Stimulated activated CD4-positive, alpha-beta T cell treated with anti-CD3 and anti-CD28 coated beads, Interleukin-15, amount 100 ng/mL, for 24 hours (primary cell): ENCODE measurements around the gene HOATZ.

Source experiments
- DNase-seq: peaks from one replicate; pipeline ENCODE4 v3.0.0-alpha.2; 2020

Gene HOATZ

DNA sequence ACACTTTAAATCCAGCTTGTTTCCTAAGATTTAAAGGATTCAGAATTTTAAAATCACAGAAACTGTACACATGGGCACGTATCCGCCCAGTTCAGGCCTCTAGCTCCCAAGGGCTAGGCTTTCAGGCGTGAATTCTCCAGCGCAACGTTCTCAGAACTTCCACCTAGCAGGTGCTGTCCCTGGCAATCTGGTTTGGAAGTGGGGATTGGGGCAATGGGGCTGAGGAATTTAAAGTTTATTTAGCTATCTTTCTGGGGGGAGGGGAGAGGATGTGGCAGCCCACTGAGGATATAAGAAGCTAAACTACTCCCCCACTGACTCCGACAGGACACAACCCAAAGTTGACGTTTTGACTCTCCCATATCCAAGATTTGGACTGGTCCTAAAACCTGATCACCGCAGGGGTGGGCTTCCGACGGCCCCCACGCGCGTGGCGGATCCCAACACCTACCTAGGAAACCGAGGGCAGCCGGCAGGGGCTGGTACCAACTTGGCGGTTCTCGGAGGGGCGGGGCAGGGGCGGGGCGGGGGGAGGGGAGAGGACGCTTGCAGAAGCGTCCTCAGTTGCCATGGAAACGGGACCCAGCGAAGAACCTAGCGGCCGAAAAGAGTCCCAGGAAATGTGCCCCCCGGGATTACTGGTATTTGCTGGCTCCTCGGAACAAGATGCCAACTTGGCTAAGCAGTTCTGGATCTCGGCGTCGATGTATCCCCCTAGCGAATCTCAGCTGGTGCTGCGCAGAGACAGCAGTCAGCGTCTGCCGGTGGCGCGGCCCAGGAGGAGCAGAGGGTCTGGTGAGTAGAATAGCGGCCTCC is at the start of gene HOATZ:
TSS of gene HOATZ (plus strand) at position 563 of the 816 bp plus-strand sequence. CDS start at position 570, 7 bp downstream.
- peak; percentile 37 for DNase-seq

GRCh38 chr11:111465400-111465799 is 49.2 kb upstream of the HOATZ start:
- no peak for DNase-seq

GRCh38 chr11:111466615-111467014 is 48.0 kb upstream of the HOATZ start:
- no peak for DNase-seq

DNA sequence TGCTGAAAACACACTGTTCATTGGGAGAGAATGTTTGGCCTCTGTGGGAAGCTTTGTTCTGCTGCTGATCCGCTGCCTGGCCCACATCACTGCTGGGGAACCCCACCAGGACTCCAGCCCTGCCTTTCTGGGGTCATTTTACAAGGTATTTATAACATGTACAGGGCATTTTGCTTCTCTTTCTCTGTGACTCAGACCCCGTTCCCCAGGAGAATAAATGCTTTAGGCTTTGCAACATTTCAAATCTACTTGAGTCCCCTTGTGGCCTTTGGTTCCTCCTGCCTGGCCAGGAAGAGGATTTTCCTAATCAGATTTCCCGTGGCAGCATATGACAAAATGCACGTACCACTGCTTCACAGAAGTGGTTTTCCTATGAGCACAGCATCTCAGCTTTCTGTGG is 45.4 kb upstream of the HOATZ start:
- no peak for DNase-seq

DNA sequence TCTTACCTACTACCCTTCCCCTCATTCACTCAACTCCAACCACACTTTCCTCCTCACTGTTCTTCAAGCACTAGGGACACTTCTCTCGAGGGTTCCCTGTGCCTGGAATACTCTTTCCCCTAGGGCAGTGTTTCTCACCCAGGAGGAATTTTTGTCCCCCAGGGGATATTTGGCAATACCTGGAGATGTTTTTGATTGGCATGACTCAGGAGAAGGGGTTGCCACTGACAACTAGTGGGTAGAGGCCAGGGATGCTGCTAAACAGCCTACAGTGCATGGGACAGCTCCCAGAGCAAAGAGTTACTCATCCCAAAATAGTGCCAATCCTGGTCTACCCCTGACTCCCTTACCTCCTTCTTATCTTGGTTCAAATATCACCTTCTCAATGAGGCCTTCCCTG is 42.4 kb upstream of the HOATZ start:
- DNase-seq, result no peak

DNA sequence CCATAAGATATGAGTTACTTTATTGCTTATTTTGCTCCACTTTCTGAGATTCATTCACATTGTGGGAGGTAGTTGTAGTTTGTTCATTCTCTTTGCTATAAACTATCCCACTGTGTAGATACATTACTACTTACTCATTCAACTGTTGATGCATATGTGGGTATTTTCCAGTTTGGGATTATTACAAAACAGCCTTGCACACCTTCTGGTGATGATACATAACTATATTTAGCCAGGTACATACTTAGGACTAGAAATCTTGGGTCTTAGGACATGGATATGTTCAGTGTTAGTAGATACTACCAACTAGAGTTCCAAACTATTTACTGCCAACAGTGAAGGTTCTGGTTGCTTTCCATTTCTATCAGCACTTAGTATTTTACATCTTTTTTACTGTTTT is 40.1 kb upstream of the HOATZ start:
- DNase-seq, result no peak

DNA sequence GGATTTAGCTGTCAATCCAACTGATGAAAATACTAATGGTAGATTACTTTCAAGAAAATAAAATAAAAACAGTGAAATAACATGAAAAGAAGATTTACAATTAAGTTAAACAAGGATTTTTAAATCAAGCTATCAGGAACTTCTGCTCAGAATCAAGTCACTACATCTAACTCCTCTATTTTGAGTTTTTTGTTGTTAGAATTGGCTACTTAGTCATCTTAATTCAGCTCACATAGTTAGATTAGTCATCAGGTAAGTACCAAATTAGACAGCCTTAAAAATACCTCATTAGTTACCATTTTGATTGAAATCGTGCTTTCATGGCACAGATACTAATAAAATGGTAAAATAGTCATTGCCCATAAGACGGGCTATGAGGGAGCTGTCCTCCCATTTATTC is 38.2 kb upstream of the HOATZ start:
- no peak for DNase-seq

DNA sequence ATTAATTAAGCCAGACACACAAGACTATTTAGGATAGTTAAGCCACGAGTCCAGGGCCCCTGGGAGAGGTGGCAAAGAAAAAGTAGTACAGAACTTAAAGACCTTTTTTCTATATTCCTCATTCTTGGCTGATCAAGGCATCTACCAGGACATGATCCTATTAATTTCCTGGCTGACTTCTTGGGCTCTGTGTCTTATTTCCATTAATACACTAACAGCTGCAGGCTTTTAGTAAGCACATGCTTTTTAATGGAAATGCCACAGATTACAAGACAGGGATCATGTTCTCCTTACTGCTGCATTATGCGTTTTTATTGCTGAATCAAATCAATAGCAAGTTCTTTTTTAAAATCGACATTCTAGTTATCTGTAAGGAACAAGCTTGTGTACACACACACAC is 37.6 kb upstream of the HOATZ start:
- no peak for DNase-seq

DNA sequence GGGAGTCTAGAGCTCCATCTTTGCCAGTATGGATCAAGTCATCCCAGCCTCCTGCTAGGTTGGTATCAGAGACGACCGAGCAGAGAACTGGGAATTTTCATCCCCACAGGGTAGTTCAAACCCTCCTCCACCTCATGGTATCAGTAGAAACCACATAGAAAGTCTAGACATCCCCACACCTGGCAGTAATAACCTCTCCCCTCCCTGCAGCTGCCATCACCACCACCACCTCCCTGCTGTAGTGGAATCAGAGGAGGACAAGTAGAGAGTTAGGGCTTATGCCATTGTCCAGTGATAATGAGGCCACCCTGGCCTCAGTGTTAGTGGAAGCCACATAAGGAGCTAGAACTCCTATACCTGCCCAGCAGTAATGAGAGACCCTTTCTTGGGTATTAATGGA is 36.7 kb upstream of the HOATZ start:
- DNase-seq, result no peak

DNA sequence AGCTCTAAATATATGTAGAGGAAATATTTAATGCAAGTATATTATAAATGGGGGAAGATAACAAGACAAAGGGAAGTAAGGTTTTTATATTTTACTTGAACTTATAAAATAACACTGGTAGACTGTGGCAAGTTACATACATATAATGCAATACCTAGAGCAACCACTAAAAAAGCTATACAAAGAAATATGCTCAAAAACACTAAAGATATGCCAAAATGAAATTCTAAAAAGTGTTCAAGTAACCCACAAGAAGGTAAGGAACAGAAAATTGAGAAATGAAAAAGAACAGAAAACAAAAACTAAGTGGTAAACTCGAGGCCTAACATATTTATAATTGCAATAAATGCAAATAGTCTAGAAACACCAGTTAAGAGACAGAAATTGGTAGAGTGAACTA is 34.9 kb upstream of the HOATZ start:
- DNase-seq, result no peak

DNA sequence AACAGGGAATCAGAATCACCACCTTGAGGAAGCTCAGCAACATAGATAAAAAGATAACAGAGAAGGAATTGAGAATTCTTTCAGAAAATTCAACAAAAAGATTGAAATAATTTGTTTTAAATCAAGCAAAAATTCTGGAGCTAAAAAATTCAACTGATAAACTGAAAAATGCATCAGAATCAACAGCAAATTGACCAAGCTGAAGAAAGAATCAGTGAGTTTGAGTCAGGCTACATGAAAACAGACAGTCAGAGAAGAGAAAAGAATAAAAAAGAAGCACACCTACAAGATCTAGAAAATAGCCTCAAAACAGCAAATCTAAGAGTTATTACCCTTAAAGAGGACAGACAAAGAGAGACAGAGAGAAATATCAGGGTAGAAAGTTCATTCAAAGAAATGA is 31.1 kb upstream of the HOATZ start:
- no peak for DNase-seq

GRCh38 chr11:111490496-111490895 is 24.1 kb upstream of the HOATZ start:
- no peak for DNase-seq

GRCh38 chr11:111494040-111494439 is 20.5 kb upstream of the HOATZ start:
- DNase-seq, result no peak

GRCh38 chr11:111499483-111499882 is 15.1 kb upstream of the HOATZ start:
- no peak for DNase-seq

- DNase-seq, result no peak
These were observed 14.1 kb upstream of the HOATZ start for GRCh38 chr11:111500481-111500880.

DNA sequence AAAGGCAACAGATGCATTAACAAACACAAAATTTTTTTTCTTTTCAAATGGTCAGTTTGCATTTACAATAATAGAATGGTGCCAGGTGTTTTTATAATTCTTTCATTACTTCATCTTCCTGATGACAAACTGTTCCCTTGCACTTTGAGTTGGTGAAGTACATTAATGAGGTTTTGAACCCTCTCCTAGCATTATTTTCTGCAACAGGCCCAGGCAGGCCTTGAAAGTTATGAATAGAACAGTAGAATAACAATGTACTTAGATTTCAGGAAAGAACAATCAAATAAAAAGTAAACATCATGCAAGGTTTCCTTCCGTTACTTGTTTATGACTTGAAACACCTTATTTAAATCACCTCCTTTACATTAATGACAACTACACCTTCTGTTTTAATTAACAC is 12.0 kb upstream of the HOATZ start:
- no peak for DNase-seq

DNA sequence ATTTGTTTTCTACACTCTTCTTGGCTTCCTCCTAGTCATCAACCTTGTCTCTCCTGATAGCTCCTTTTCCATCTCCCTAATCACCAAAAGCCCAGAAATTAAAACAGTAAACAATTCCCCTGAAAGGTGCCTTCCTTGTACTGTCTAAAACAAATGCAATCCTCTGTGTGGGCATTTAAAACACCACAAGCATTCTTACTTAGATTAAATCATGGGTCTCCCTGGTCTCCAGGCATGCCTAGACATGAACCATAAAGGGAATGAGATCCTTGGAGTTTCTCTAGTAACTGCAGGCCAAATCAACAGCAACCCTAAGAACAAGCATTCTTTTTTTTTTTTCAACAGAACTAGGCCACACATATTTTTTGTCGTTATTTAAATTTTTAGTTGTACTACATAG is 4.3 kb upstream of the HOATZ start:
- DNase-seq, result no peak

DNA sequence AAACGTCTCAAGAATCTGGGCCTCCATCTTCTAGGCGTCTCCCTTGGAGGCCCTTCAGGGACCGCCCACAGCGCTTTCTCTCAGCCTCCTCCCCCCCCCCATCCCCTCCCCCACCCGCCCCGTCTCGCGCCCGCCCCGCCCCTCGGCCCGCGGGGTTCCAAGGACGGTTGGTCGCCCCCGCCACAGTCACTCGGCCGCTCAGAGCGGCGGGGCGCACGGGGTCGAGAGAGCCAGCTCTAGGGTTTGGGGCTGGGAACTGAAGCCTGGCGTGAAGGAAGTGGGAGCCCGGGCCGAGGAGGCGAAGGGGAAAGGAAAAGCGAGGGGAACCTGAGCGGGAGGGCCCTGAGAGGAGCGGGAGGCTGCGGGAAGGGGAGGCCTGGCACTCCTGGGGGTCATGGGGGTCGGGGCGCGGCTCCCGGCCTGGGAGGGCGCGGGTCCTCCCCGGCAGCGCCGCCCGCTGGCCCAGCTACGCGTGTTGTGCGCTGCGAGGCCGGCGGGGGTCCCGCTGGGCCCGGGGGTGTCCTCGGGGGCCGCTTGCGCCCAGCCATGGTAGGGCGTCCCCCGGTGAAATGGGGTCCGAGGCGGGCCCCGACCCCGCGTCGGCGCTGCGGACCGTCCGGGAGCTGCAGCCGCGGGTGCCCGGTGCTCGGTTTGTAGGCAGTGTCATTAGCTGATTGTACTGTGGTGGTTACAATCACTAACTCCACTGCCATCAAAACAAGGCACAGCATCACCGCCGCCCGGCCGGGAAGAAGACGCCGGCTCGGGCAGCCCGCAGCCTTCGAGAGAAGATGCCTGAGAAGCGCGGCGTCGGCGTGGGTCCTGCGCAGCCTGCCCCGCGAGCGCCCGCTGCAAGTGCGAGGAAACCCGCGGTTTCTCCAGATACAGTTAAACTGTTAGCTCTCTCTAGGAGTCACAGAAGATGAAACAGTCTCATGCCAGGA is 2.0 kb upstream of the HOATZ start, which contains the start of gene BTG4:
TSS of gene BTG4 (minus strand) at position 91 of the 944 bp plus-strand sequence. CDS start 13,610 bp downstream, outside the sequence.
- peak; percentile 53 for DNase-seq

DNA sequence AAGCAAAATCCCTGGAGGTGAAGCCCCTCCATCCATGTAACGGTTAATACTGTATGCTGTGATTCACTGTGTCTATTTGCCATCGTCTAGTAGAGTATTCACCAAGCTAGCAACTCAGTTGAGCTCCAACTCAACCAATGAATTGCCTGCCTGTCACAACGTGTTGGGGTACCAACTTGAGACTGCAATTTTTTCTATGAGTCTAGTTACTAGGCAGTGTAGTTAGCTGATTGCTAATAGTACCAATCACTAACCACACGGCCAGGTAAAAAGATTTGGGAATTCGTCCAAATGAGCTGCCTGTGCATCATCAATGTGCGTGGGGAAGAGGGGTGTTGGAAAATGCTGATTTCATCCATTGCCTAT is 1.4 kb upstream of the HOATZ start:
- DNase-seq, result no peak

DNA sequence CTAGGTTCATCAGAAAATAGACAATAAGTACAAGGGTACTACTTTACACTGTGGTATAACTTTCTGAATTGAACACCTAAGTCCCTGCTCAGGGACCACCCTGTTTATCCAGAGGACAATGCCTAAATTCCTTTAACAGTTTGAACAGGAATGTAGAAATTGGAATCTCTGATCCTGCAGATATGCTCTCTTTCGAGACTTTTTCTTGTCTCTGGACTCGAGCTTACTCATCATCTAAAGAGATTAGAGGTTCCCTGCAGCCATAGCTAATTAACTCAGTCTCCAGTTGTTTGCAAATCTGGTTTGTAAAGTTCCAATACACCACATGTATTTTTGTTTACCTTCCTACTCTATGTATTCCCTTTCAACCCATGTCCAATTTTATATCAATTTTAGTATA is 1.0 kb downstream of the HOATZ start:
- no peak for DNase-seq

DNA sequence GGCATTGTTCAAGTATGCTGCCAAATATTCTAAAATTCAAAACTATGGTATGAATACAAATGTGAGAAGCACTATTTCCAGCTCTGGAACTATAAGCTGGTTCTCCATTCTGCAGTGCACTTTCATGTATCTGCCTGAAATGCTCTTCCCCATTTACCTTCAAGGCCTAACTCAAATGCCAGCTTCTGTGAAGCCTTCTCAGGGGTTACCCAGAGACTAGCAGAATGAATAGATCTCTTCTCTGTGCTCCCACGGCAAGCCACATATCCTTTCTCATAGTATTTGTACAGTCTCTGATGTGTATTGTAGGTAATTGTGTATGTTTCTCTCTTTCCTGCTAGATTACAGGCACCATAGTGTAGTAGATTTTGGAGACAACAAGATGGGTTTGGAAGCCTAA is 4.1 kb downstream of the HOATZ start:
- DNase-seq, result no peak

DNA sequence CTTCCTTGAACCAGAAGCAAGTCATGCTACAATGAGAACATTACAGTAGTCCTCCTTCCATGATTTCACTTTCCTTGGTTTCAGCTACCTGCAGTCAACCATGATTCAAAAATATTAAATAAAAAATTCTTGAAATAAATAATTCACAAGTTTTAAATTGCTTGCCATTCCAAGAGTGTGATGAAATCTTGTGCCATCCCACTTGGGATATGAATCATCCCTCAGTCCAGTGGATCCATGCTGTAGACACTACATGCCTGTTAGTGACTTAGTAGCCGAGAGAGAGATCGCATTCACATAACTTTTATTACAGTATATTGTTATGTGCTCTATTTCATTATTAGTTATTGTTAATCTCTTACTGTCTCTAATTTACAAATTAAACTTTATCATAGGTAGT is 6.0 kb downstream of the HOATZ start:
- no peak for DNase-seq

DNA sequence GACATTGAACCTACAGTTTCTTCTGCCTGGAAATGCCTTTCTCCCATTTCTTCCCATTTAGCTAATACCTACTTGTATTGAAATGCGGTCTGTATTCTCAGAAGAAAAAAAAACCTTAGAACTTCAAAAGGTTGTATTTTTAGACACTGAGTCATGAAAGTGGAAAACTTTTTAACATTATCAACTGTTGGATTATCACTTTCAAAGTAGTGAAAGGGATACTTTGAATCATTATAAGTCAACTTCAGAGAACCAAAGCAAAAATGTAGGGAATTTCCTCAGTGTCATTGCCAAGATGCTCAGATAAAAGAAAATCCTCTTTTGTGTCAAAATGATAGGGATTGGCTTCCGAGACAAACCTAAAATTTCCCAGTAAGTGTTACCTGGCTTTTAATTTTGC is 6.6 kb downstream of the HOATZ start:
- DNase-seq, result no peak

GRCh38 chr11:111522426-111522825 is 7.8 kb downstream of the HOATZ start:
- DNase-seq, result no peak
